ENCODE results near the gene CDK5R1. TPM values are rescaled to one million over a fixed set of nuclear protein-coding genes. Genes with fewer than 3 reads are reported as not detected.

Gene CDK5R1
- 1.3 TPM for total RNA-seq
- long read RNA-seq, partial matches to known transcripts, result 0 of 1 reads
- long read RNA-seq, other reads (novel, unspliced or antisense), result 1 of 1 reads

GRCh38 chr17:32486701-32487472, at the start of gene CDK5R1:
Gene CDK5R1 (plus strand): TSS chr17:32486993. CDS start chr17:32487621, 628 bp downstream.
- ATAC-seq (peak; percentile 68 to 70), DNase-seq (peak; percentile 78)
- peaks cover 34% of the 10 kb centered on the region for H3K4me1 ChIP-seq
- H3K36me3 ChIP-seq, result peaks cover 5% of the 10 kb centered on the region
- peak within 1 kb of the TSS; percentile 60 for H3K4me3 ChIP-seq
- no peak for TF ChIP-seq CTCF (IDR thresholded peaks at IDR 0.05)
- peak within 1 kb of the TSS; percentile 66 for H3K27ac ChIP-seq
- intact Hi-C loops (cut with DNase I), result no loop called here
- H3K27me3 ChIP-seq (ENCODE audit: low read depth), result no peaks in the 10 kb centered on the region
- H3K9me3 ChIP-seq, result no peaks in the 10 kb centered on the region

- no peak for TF ChIP-seq CTCF (IDR thresholded peaks at IDR 0.05)
- DNase-seq, result no peak
- no peak overlapping the region for H3K27ac ChIP-seq
- intact Hi-C loops (cut with DNase I), result no loop called here
- H3K27me3 ChIP-seq (ENCODE audit: low read depth), result no peaks in the 10 kb centered on the region
- ATAC-seq, result no peak
- no peak overlapping the region for H3K4me3 ChIP-seq
- H3K36me3 ChIP-seq, result no peaks in the 10 kb centered on the region
- H3K4me1 ChIP-seq, result peaks cover 12% of the 10 kb centered on the region
- H3K9me3 ChIP-seq, result no peaks in the 10 kb centered on the region
Measured at GRCh38 chr17:32440722-32441121, 46.1 kb upstream of the CDK5R1 start.

GRCh38 chr17:32441886-32442285, 44.9 kb upstream of the CDK5R1 start:
- intact Hi-C loops (cut with DNase I), result no loop called here
- ATAC-seq, result no peak

GRCh38 chr17:32443827-32444300, 42.9 kb upstream of the CDK5R1 start:
- H3K27me3 ChIP-seq (ENCODE audit: low read depth), result no peaks in the 10 kb centered on the region
- DNase-seq (peak; percentile 52), ATAC-seq (no peak)
- peaks cover 22% of the 10 kb centered on the region for H3K36me3 ChIP-seq
- H3K27ac ChIP-seq, result no peak overlapping the region
- H3K9me3 ChIP-seq, result no peaks in the 10 kb centered on the region
- TF ChIP-seq CTCF (IDR thresholded peaks at IDR 0.05), result peak; percentile 92
- intact Hi-C loops (cut with DNase I), result no loop called here
- H3K4me3 ChIP-seq, result peak overlapping the region; percentile 100
- H3K4me1 ChIP-seq, result peaks cover 30% of the 10 kb centered on the region

More at GRCh38 chr17:32441886-32442285, 44.9 kb upstream of the CDK5R1 start:
- H3K27ac ChIP-seq, result no peak overlapping the region
- H3K4me3 ChIP-seq, result no peak overlapping the region
- peaks cover 24% of the 10 kb centered on the region for H3K4me1 ChIP-seq
- no peak for DNase-seq
- no peaks in the 10 kb centered on the region for H3K27me3 ChIP-seq (ENCODE audit: low read depth)
- no peaks in the 10 kb centered on the region for H3K9me3 ChIP-seq
- H3K36me3 ChIP-seq, result peaks cover 2% of the 10 kb centered on the region
- TF ChIP-seq CTCF (IDR thresholded peaks at IDR 0.05), result no peak

- peak within 1 kb of the TSS; percentile 86 for H3K27ac ChIP-seq
- H3K4me3 ChIP-seq, result peak within 1 kb of the TSS; percentile 100
- H3K4me1 ChIP-seq, result peaks cover 30% of the 10 kb centered on the region
- intact Hi-C loops (cut with DNase I), result no loop called here
- no peaks in the 10 kb centered on the region for H3K27me3 ChIP-seq (ENCODE audit: low read depth)
- no peak for TF ChIP-seq CTCF (IDR thresholded peaks at IDR 0.05)
- no peaks in the 10 kb centered on the region for H3K9me3 ChIP-seq
- peaks cover 28% of the 10 kb centered on the region for H3K36me3 ChIP-seq
- DNase-seq (peak; percentile 99), ATAC-seq (peak; percentile 99)
Measured at GRCh38 chr17:32444301-32445073, 42.3 kb upstream of the CDK5R1 start, which contains the start of gene PSMD11. Gene PSMD11 (plus strand): TSS chr17:32444510. CDS start chr17:32444524, 14 bp downstream.
